HEK293 (cell line): ENCODE measurements around the gene HEATR5A.

Experiments used
- CTCF ChIA-PET: fragments of 350-600 bp; formaldehyde crosslinking; extraction: SDS; loops from one replicate; lab custom pipeline; 2021; ENCODE audit warnings: antibody characterized with exemption; lab: Yijun Ruan, JAX
- POLR2A ChIA-PET: fragments of 300-600 bp; formaldehyde crosslinking; extraction: SDS; loops from one replicate; lab custom pipeline; 2020; ENCODE audit warnings: antibody characterized with exemption, inconsistent platforms; lab: Yijun Ruan, JAX
- H3K27ac ChIP-seq: fragments of 200-500 bp; sonication (Bioruptor generic); 2 replicates; pipeline ENCODE4 v1.5.1; 2014; ENCODE audit warnings: low read depth, low read length, control low read depth, inconsistent platforms; ENCODE audit errors: extremely low read depth
- H3K36me3 ChIP-seq, 2 experiments: fragments of 200-500 bp in 1 of 2; sonication (Bioruptor generic) in 1 of 2; 1 replicate in 1 of 2; 2 replicates in 1 of 2; pipeline ENCODE4 v1.5.1; 2014 to 2017; ENCODE audit warnings: inconsistent platforms in 2 of 2, low read length in 2 of 2; ENCODE audit not compliant: control insufficient read depth in 2 of 2, insufficient read depth in 1 of 2
- H3K4me1 ChIP-seq: fragments of 200-500 bp; sonication (Bioruptor generic); 2 replicates; pipeline ENCODE4 v1.5.1; 2014; ENCODE audit warnings: mild to moderate bottlenecking, low read length, inconsistent platforms; ENCODE audit not compliant: control insufficient read depth, insufficient read depth
- H3K4me3 ChIP-seq: 2 replicates; pipeline ENCODE4 v1.5.1; 2011; ENCODE audit warnings: low read depth, mild to moderate bottlenecking, control low read depth, low read length, moderate library complexity
- H3K9me3 ChIP-seq: fragments of 200-500 bp; sonication (Bioruptor generic); 2 replicates; pipeline ENCODE4 v1.5.1; 2014; ENCODE audit warnings: low read depth, low read length, inconsistent platforms; ENCODE audit not compliant: control insufficient read depth, insufficient read depth
- GLI4 ChIP-seq: fragments of 450-650 bp; formaldehyde crosslinking; IDR thresholded peaks from 2 replicates; pipeline ENCODE4 v1.5.1; 2016; ENCODE audit warnings: missing biosample characterization, missing genetic modification characterization
- KLF10 ChIP-seq: fragments of 450-650 bp; IDR thresholded peaks from 2 replicates; pipeline ENCODE4 v1.5.1; 2018; ENCODE audit warnings: missing biosample characterization, mild to moderate bottlenecking, missing genetic modification characterization
- KLF16 ChIP-seq: fragments of 450-650 bp; formaldehyde crosslinking; IDR thresholded peaks from 2 replicates; pipeline ENCODE4 v1.5.1; 2017; ENCODE audit warnings: missing biosample characterization, missing genetic modification characterization
- YY1 ChIP-seq: fragments of 450-650 bp; formaldehyde crosslinking; IDR thresholded peaks from 2 replicates; pipeline ENCODE4 v1.5.1; 2018; ENCODE audit warnings: missing biosample characterization, missing genetic modification characterization
- ZEB2 ChIP-seq: fragments of 450-650 bp; formaldehyde crosslinking; IDR thresholded peaks from 2 replicates; pipeline ENCODE4 v1.5.1; 2016; ENCODE audit warnings: missing biosample characterization, missing genetic modification characterization
- ZFHX2 ChIP-seq: fragments of 450-650 bp; formaldehyde crosslinking; conservative IDR thresholded peaks from 2 replicates; pipeline ENCODE4 v1.5.1; 2016; ENCODE audit warnings: missing biosample characterization, missing genetic modification characterization
- ZIC2 ChIP-seq: fragments of 450-650 bp; formaldehyde crosslinking; IDR thresholded peaks from 2 replicates; pipeline ENCODE4 v1.5.1; 2016; ENCODE audit warnings: missing biosample characterization, missing genetic modification characterization
- ZNF121 ChIP-seq: fragments of 450-650 bp; formaldehyde crosslinking; IDR thresholded peaks from 2 replicates; pipeline ENCODE4 v1.5.1; 2016; ENCODE audit warnings: missing biosample characterization, missing genetic modification characterization
- ZNF274 ChIP-seq, 2 experiments: fragments of 200-500 bp in 1 of 2; fragments of 450-650 bp in 1 of 2; sonication (Bioruptor generic) in 1 of 2; formaldehyde crosslinking in 1 of 2; IDR thresholded peaks; 2 replicates each; pipeline versions ENCODE4 v1.5.1 to v1.6.1; 2014 to 2016; ENCODE audit warnings: borderline replicate concordance in 1 of 2, inconsistent platforms in 1 of 2, low read length in 1 of 2, missing biosample characterization in 1 of 2, missing genetic modification characterization in 1 of 2
- ZNF354C ChIP-seq: fragments of 450-650 bp; formaldehyde crosslinking; IDR thresholded peaks from 2 replicates; pipeline ENCODE4 v1.5.1; 2016; ENCODE audit warnings: missing biosample characterization, missing genetic modification characterization, low read depth, borderline replicate concordance
- ZNF561 ChIP-seq: fragments of 450-650 bp; IDR thresholded peaks from 2 replicates; pipeline ENCODE4 v1.5.1; 2018; ENCODE audit warnings: missing biosample characterization, missing genetic modification characterization, borderline replicate concordance
- ZNF610 ChIP-seq: fragments of 450-650 bp; formaldehyde crosslinking; IDR thresholded peaks from 2 replicates; pipeline ENCODE4 v1.5.1; 2016; ENCODE audit warnings: missing biosample characterization, missing genetic modification characterization, borderline replicate concordance
- ZNF701 ChIP-seq: fragments of 450-650 bp; formaldehyde crosslinking; IDR thresholded peaks from 2 replicates; pipeline ENCODE4 v1.5.1; 2016; ENCODE audit warnings: missing biosample characterization, missing genetic modification characterization
- ZSCAN30 ChIP-seq: fragments of 450-650 bp; IDR thresholded peaks from 2 replicates; pipeline ENCODE4 v1.5.1; 2018; ENCODE audit warnings: missing biosample characterization, mild to moderate bottlenecking, missing genetic modification characterization, moderate library complexity
- TF ChIP-seq, protein P1 (sequence below): fragments of 450-650 bp; formaldehyde crosslinking; optimal IDR thresholded peaks from 2 replicates; pipeline ENCODE3; 2016; ENCODE audit warnings: missing biosample characterization, mild to moderate bottlenecking, missing genetic modification characterization
- TF ChIP-seq, protein P2 (sequence below): fragments of 450-650 bp; formaldehyde crosslinking; IDR thresholded peaks from 2 replicates; pipeline ENCODE4 v1.5.1; 2017; ENCODE audit warnings: missing biosample characterization, missing genetic modification characterization
- TF ChIP-seq, protein P3 (sequence below): fragments of 450-650 bp; formaldehyde crosslinking; IDR thresholded peaks from 2 replicates; pipeline ENCODE4 v1.5.1; 2016; ENCODE audit warnings: missing biosample characterization, missing genetic modification characterization, borderline replicate concordance
- TF ChIP-seq, protein P4 (sequence below): sonication (generic); formaldehyde crosslinking; IDR thresholded peaks from 2 replicates; pipeline ENCODE4 v1.8.1; 2022; ENCODE audit warnings: mild to moderate bottlenecking, moderate library complexity, missing genetic modification reagents
- TF ChIP-seq, protein P5 (sequence below): fragments of 450-650 bp; formaldehyde crosslinking; IDR thresholded peaks from 2 replicates; pipeline ENCODE4 v1.5.1; 2016; ENCODE audit warnings: missing biosample characterization, missing genetic modification characterization
- TF ChIP-seq, protein P6 (sequence below): fragments of 450-650 bp; formaldehyde crosslinking; IDR thresholded peaks from 2 replicates; pipeline ENCODE4 v1.5.1; 2016; ENCODE audit warnings: missing biosample characterization, missing genetic modification characterization

Gene HEATR5A

DNA sequence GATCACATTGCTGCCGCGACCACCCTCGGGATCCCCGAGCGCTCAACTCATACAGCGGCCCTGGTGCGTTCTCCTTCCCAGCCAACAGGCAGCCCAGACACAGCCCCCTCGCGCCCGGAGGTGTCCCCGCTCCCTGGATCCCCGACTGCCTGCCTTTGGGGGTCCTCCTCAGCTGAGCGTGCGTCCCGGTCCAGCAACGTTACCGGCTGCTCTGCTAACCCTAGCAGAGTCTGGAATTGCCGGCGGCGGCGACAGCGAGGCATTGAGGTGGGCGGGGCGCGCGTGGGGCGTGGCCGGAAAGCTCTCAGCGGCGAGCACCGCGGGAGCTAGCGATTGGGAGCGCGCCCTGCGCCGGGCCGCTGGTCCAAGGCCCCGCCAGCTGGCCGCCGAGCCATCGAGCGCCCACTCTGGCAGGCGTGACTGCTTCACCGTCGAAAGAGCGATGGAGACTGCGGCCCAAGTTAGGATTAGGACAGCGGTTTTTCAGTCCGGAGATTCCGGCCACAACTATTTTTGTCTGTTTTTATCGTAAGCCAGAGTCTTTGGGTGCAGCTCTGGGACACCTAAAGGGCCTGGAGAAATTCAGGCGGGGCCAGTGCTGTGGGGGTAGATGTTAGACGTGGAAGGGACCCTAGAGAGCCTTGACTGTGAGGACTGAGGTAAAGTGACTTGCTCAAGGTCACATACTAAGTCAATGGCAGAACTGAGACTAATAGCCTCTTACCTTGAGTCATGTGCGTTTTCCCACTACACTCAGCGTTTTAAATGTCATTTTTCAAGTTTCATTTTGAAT, at the start of gene HEATR5A:
Gene HEATR5A, minus strand, starts transcription at position 232 of the 793 bp plus-strand sequence. CDS start 17,575 bp downstream, outside the sequence.
- ChIA-PET POLR2A (interaction anchor here (0.6 to 2.5 kb wide), 17 partner anchors 8 to 798 kb away, joined by 3 to 23 read pairs (median 5); partner anchors contain the start of genes ARHGAP5, DTD2, HECTD1 and STRN3), CTCF (interaction anchor here (0.5 to 1.5 kb wide), 6 partner anchors 8 to 839 kb away, joined by 3 to 9 read pairs (median 4); partner anchors contain the start of gene DTD2)
- Histone ChIP-seq H3K4me3 (peak within 1 kb of the TSS; percentile 99), H3K9me3 (no peaks in the 10 kb centered on the region), H3K36me3 (no peaks in the 10 kb centered on the region; a peak in 1 of 3 replicates), H3K4me1 (peaks cover 8% of the 10 kb centered on the region), H3K27ac (peak within 1 kb of the TSS; percentile 68)
- TF ChIP-seq ZSCAN30 = peak; percentile 98
- TF ChIP-seq ZEB2 (tag by site-specific recombination) = 0 out of 2 replicates have a peak, but pooled peaks have one; percentile 70
- peak; percentile 35; the same call in 1 of the 2 replicates for TF ChIP-seq ZFHX2 (tag by site-specific recombination)
- TF ChIP-seq ZNF701 (tag by site-specific recombination) = no peak
- no peak for TF ChIP-seq ZNF274 (IDR thresholded peaks at IDR 0.05; ENCODE audit: low read length)
- no peak for TF ChIP-seq ZNF274 (tag by site-specific recombination; IDR thresholded peaks at IDR 0.05; ENCODE audit: borderline replicate concordance)
- TF ChIP-seq, protein P1, sequence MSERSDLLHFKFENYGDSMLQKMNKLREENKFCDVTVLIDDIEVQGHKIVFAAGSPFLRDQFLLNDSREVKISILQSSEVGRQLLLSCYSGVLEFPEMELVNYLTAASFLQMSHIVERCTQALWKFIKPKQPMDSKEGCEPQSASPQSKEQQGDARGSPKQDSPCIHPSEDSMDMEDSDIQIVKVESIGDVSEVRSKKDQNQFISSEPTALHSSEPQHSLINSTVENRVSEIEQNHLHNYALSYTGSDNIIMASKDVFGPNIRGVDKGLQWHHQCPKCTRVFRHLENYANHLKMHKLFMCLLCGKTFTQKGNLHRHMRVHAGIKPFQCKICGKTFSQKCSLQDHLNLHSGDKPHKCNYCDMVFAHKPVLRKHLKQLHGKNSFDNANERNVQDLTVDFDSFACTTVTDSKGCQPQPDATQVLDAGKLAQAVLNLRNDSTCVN (tag by site-specific recombination) = peak; percentile 91
- no peak for TF ChIP-seq ZNF354C
- TF ChIP-seq, protein P2, sequence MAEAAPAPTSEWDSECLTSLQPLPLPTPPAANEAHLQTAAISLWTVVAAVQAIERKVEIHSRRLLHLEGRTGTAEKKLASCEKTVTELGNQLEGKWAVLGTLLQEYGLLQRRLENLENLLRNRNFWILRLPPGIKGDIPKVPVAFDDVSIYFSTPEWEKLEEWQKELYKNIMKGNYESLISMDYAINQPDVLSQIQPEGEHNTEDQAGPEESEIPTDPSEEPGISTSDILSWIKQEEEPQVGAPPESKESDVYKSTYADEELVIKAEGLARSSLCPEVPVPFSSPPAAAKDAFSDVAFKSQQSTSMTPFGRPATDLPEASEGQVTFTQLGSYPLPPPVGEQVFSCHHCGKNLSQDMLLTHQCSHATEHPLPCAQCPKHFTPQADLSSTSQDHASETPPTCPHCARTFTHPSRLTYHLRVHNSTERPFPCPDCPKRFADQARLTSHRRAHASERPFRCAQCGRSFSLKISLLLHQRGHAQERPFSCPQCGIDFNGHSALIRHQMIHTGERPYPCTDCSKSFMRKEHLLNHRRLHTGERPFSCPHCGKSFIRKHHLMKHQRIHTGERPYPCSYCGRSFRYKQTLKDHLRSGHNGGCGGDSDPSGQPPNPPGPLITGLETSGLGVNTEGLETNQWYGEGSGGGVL (tag by site-specific recombination) = no peak
- peak; percentile 54 for TF ChIP-seq ZIC2
- TF ChIP-seq ZNF121 (tag by site-specific recombination) = peak; percentile 82
- peak; percentile 82 for TF ChIP-seq KLF10 (tag by site-specific recombination)
- TF ChIP-seq, protein P3, sequence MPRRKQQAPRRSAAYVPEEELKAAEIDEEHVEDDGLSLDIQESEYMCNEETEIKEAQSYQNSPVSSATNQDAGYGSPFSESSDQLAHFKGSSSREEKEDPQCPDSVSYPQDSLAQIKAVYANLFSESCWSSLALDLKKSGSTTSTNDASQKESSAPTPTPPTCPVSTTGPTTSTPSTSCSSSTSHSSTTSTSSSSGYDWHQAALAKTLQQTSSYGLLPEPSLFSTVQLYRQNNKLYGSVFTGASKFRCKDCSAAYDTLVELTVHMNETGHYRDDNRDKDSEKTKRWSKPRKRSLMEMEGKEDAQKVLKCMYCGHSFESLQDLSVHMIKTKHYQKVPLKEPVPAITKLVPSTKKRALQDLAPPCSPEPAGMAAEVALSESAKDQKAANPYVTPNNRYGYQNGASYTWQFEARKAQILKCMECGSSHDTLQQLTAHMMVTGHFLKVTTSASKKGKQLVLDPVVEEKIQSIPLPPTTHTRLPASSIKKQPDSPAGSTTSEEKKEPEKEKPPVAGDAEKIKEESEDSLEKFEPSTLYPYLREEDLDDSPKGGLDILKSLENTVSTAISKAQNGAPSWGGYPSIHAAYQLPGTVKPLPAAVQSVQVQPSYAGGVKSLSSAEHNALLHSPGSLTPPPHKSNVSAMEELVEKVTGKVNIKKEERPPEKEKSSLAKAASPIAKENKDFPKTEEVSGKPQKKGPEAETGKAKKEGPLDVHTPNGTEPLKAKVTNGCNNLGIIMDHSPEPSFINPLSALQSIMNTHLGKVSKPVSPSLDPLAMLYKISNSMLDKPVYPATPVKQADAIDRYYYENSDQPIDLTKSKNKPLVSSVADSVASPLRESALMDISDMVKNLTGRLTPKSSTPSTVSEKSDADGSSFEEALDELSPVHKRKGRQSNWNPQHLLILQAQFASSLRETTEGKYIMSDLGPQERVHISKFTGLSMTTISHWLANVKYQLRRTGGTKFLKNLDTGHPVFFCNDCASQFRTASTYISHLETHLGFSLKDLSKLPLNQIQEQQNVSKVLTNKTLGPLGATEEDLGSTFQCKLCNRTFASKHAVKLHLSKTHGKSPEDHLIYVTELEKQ (tag by site-specific recombination) = no peak
- 0 out of 2 replicates have a peak, but pooled peaks have one; percentile 7 for TF ChIP-seq ZNF610
- TF ChIP-seq KLF16 = peak; percentile 63
- no peak for TF ChIP-seq GLI4 (tag by site-specific recombination)
- 0 out of 2 replicates have a peak, but pooled peaks have one; percentile 45 for TF ChIP-seq YY1 (tag by site-specific recombination)
- TF ChIP-seq, protein P4, sequence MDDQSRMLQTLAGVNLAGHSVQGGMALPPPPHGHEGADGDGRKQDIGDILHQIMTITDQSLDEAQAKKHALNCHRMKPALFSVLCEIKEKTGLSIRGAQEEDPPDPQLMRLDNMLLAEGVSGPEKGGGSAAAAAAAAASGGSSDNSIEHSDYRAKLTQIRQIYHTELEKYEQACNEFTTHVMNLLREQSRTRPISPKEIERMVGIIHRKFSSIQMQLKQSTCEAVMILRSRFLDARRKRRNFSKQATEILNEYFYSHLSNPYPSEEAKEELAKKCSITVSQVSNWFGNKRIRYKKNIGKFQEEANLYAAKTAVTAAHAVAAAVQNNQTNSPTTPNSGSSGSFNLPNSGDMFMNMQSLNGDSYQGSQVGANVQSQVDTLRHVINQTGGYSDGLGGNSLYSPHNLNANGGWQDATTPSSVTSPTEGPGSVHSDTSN (CRISPR knock-in tag) = peak; percentile 66; the same call in 1 of the 2 replicates
- TF ChIP-seq, protein P5, sequence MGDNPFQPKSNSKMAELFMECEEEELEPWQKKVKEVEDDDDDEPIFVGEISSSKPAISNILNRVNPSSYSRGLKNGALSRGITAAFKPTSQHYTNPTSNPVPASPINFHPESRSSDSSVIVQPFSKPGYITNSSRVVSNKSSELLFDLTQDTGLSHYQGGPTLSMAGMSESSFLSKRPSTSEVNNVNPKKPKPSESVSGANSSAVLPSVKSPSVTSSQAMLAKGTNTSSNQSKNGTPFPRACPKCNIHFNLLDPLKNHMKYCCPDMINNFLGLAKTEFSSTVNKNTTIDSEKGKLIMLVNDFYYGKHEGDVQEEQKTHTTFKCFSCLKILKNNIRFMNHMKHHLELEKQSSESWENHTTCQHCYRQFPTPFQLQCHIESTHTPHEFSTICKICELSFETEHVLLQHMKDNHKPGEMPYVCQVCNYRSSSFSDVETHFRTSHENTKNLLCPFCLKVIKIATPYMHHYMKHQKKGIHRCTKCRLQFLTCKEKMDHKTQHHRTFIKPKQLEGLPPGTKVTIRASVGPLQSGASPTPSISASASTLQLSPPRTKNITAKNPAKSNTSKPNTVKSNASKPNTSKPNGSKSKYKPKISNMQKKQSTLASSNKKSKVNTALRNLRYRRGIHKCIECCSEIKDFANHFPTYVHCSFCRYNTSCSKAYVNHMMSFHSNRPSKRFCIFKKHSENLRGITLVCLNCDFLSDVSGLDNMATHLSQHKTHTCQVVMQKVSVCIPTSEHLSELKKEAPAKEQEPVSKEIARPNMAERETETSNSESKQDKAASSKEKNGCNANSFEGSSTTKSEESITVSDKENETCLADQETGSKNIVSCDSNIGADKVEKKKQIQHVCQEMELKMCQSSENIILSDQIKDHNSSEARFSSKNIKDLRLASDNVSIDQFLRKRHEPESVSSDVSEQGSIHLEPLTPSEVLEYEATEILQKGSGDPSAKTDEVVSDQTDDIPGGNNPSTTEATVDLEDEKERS (tag by site-specific recombination) = no peak
- TF ChIP-seq ZNF561 (tag by site-specific recombination) = peak; percentile 91
- TF ChIP-seq, protein P6, sequence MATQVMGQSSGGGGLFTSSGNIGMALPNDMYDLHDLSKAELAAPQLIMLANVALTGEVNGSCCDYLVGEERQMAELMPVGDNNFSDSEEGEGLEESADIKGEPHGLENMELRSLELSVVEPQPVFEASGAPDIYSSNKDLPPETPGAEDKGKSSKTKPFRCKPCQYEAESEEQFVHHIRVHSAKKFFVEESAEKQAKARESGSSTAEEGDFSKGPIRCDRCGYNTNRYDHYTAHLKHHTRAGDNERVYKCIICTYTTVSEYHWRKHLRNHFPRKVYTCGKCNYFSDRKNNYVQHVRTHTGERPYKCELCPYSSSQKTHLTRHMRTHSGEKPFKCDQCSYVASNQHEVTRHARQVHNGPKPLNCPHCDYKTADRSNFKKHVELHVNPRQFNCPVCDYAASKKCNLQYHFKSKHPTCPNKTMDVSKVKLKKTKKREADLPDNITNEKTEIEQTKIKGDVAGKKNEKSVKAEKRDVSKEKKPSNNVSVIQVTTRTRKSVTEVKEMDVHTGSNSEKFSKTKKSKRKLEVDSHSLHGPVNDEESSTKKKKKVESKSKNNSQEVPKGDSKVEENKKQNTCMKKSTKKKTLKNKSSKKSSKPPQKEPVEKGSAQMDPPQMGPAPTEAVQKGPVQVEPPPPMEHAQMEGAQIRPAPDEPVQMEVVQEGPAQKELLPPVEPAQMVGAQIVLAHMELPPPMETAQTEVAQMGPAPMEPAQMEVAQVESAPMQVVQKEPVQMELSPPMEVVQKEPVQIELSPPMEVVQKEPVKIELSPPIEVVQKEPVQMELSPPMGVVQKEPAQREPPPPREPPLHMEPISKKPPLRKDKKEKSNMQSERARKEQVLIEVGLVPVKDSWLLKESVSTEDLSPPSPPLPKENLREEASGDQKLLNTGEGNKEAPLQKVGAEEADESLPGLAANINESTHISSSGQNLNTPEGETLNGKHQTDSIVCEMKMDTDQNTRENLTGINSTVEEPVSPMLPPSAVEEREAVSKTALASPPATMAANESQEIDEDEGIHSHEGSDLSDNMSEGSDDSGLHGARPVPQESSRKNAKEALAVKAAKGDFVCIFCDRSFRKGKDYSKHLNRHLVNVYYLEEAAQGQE (tag by site-specific recombination) = no peak; the same call in 1 of the 2 replicates
